ENCODE results near the gene IL1RN. TPM values are rescaled to one million over a fixed set of nuclear protein-coding genes. Genes with fewer than 3 reads are reported as not detected.

Gene IL1RN
- total RNA-seq, 1 donor, result not detected

GRCh38 chr2:113085542-113085941, 41.9 kb upstream of the IL1RN start:
- no peak for DNase-seq (ENCODE audit: insufficient read length, low spot score, missing footprints)
- Histone ChIP-seq H3K27me3 (ENCODE audit: insufficient read depth, low read length) (peaks cover 29% of the 10 kb centered on the region), H3K79me2 (ENCODE audit: insufficient read depth, low read length) (no peaks in the 10 kb centered on the region), H3K36me3 (ENCODE audit: insufficient read depth, low read length) (no peaks in the 10 kb centered on the region), H3K4me3 (ENCODE audit: insufficient read depth, low read length) (no peak overlapping the region), H2AFZ (ENCODE audit: low read length) (no peak overlapping the region), H3K9me3 (ENCODE audit: low read depth, low read length) (no peaks in the 10 kb centered on the region), H4K20me1 (ENCODE audit: insufficient read depth, low read length) (no peaks in the 10 kb centered on the region), H3K4me2 (ENCODE audit: insufficient read depth, low read length) (no peak overlapping the region), H3K4me1 (ENCODE audit: insufficient read depth, low read length) (no peaks in the 10 kb centered on the region), H3K27ac (ENCODE audit: low read depth, low read length) (no peak overlapping the region)
- TF ChIP-seq CTCF (IDR thresholded peaks at IDR 0.05; ENCODE audit: extremely low read depth, low read depth, low read length), result no peak

GRCh38 chr2:113088213-113088992, 39.0 kb upstream of the IL1RN start:
- Histone ChIP-seq H3K36me3 (ENCODE audit: insufficient read depth, low read length) (no peaks in the 10 kb centered on the region), H3K79me2 (ENCODE audit: insufficient read depth, low read length) (no peaks in the 10 kb centered on the region), H4K20me1 (ENCODE audit: insufficient read depth, low read length) (no peaks in the 10 kb centered on the region), H3K4me3 (ENCODE audit: insufficient read depth, low read length) (no peak overlapping the region), H3K9me3 (ENCODE audit: low read depth, low read length) (no peaks in the 10 kb centered on the region), H3K4me1 (ENCODE audit: insufficient read depth, low read length) (no peaks in the 10 kb centered on the region), H3K27me3 (ENCODE audit: insufficient read depth, low read length) (peaks cover 34% of the 10 kb centered on the region), H2AFZ (ENCODE audit: low read length) (no peak overlapping the region), H3K4me2 (ENCODE audit: insufficient read depth, low read length) (no peak overlapping the region), H3K27ac (ENCODE audit: low read depth, low read length) (no peak overlapping the region)
- TF ChIP-seq CTCF (IDR thresholded peaks at IDR 0.05; ENCODE audit: extremely low read depth, low read depth, low read length), result no peak
- no peak for DNase-seq (ENCODE audit: insufficient read length, low spot score, missing footprints)

- Histone ChIP-seq H3K9me3 (ENCODE audit: low read depth, low read length) (no peaks in the 10 kb centered on the region), H3K36me3 (ENCODE audit: insufficient read depth, low read length) (no peaks in the 10 kb centered on the region), H3K79me2 (ENCODE audit: insufficient read depth, low read length) (no peaks in the 10 kb centered on the region), H3K27me3 (ENCODE audit: insufficient read depth, low read length) (peaks cover 28% of the 10 kb centered on the region), H3K4me3 (ENCODE audit: insufficient read depth, low read length) (no peak overlapping the region), H3K4me1 (ENCODE audit: insufficient read depth, low read length) (no peaks in the 10 kb centered on the region), H3K4me2 (ENCODE audit: insufficient read depth, low read length) (no peak overlapping the region), H3K27ac (ENCODE audit: low read depth, low read length) (no peak overlapping the region), H4K20me1 (ENCODE audit: insufficient read depth, low read length) (no peaks in the 10 kb centered on the region), H2AFZ (ENCODE audit: low read length) (no peak overlapping the region)
- no peak for DNase-seq (ENCODE audit: insufficient read length, low spot score, missing footprints)
- TF ChIP-seq CTCF (IDR thresholded peaks at IDR 0.05; ENCODE audit: extremely low read depth, low read depth, low read length), result no peak
Observed at GRCh38 chr2:113089916-113090315, 37.5 kb upstream of the IL1RN start.

GRCh38 chr2:113091231-113091896, 36.0 kb upstream of the IL1RN start:
- no peak overlapping the region for H3K27ac ChIP-seq (ENCODE audit: low read depth, low read length)
- no peaks in the 10 kb centered on the region for H4K20me1 ChIP-seq (ENCODE audit: insufficient read depth, low read length)
- no peak overlapping the region for H2AFZ ChIP-seq (ENCODE audit: low read length)
- DNase-seq (ENCODE audit: insufficient read length, low spot score, missing footprints), result no peak
- no peaks in the 10 kb centered on the region for H3K9me3 ChIP-seq (ENCODE audit: low read depth, low read length)
- H3K79me2 ChIP-seq (ENCODE audit: insufficient read depth, low read length), result no peaks in the 10 kb centered on the region
- no peak overlapping the region for H3K4me3 ChIP-seq (ENCODE audit: insufficient read depth, low read length)
- H3K4me1 ChIP-seq (ENCODE audit: insufficient read depth, low read length), result no peaks in the 10 kb centered on the region
- no peak for TF ChIP-seq CTCF (IDR thresholded peaks at IDR 0.05; ENCODE audit: extremely low read depth, low read depth, low read length)
- no peaks in the 10 kb centered on the region for H3K36me3 ChIP-seq (ENCODE audit: insufficient read depth, low read length)
- peaks cover 24% of the 10 kb centered on the region for H3K27me3 ChIP-seq (ENCODE audit: insufficient read depth, low read length)
- H3K4me2 ChIP-seq (ENCODE audit: insufficient read depth, low read length), result no peak overlapping the region
